ENCODE results near the gene HNRNPCL1.
"Not testable (repeated sequence)": the region's sequence is repeated elsewhere in the genome, so short reads cannot be mapped to it uniquely, and the experiment has no call there.

- TF ChIP-seq EZH2 (IDR thresholded peaks at IDR 0.05; ENCODE audit: insufficient read depth, poor library complexity, severe bottlenecking); EZH2phosphoT487 (IDR thresholded peaks at IDR 0.05; ENCODE audit: insufficient read depth, low read depth): not testable (repeated sequence)
Observed at GRCh38 chr1:12878453-12878852, 29.9 kb upstream of the HNRNPCL1 start.

All from GM23248 (cell line).